HG03095 (cell line): ENCODE data around the gene ABHD12.

Source experiments
- ATAC-seq: cut with Tn5 transposase; IDR thresholded peaks from one replicate; pipeline ENCODE4 v1.9.1; 2021; ENCODE audit warnings: moderate library complexity; ENCODE audit not compliant: unreplicated experiment

ABHD12 gene

DNA sequence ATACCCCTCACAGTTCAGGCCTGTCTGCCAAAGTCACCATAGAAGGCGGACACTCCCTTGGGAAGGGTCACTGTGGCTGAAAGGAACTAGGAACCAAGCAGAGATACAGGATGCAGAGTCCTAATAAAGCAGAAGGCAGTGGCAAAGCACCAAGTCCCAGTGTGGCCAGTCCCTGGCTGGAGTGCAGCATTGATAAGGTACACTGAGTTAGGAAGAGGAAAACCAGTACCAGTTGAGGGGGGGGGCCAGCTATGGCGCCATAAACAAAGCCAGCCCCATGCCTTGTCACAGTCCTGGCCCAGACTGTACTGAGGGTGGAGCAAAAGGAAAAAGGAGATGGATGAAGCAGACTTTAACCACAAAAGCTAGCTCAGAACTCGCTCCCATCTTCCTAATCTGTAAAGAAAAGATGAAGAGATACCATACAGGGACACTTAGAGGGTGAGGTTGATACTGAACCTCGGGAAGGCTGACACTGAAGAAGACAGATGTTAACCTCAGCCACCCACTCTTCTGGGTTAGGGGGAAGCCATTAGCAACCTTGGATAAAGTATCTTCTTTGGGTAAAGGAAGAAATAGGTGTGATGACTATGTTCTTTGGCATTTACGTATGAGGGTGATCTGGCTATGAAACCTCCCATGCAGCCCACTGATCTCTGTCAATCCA, 7.8 kb downstream of the ABHD12 start:
- no peak for ATAC-seq

DNA sequence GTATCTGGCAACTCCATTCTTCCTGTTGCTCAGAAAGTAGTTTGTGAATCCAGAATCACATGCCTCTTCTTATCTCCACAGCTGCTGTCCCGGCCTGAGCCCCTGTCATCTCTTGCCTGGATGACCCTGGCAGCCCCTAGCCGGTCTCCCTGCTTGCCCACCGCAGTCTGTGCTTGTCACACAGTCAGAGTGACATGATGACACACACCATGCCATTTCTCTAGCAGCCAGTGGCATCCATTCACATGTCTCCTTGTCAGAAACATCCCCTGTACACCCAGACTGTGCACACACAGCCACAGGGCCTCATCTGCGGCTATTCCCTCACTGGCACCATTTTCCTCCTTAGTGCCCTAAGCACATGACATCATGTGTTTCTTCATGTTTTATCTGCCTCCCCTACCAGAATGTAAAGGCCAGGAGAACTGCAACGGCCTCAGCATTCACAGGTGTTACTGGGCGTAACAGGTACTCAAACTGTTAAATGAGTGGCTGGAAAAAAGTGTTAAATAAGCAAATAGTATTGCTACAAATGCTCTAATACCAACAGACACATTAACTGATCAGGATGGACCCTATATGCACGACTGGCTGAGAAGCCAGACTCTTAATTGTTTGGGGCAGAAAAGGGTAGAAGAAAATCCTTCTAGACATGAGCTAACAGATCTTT, 9.6 kb downstream of the ABHD12 start:
- no peak for ATAC-seq

DNA sequence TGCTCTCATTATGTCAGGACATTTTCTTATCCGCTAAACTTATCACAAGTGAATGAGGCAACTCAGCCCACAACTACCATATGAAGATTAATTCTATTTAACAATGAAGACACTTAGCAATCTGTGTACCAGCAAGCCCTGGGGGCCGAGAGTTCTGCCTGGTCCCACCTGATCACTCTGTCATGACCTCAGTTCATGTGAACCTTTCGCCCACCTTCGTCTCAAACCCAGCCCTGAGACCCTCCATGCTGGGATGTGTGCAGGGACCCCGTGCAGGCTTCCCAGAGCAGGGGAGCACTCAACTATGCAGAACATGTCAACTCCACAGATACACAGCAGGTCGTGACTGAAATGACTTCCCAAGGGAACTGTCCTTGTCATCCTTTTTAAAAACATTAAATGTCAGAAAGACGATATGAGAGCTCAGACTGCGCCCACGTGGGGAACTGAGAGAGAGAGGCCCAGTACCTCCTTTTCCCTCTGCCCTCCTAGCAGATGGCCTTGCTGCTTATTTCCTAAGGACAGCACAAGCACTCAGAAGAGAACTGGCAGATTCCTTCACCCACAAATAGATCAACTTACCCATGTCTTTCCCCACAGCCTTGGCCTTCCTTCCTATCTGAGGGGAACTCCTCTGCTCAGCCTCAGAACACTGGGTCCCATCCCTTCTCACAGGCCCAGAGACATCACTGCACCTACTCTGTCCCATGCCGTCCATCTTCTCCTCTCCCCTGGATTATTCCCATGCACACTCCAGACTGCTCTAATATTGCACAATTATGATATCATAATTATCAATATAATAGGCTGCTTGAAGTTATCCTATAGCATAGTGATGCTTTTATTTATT, 11.5 kb downstream of the ABHD12 start:
- ATAC-seq: no peak

DNA sequence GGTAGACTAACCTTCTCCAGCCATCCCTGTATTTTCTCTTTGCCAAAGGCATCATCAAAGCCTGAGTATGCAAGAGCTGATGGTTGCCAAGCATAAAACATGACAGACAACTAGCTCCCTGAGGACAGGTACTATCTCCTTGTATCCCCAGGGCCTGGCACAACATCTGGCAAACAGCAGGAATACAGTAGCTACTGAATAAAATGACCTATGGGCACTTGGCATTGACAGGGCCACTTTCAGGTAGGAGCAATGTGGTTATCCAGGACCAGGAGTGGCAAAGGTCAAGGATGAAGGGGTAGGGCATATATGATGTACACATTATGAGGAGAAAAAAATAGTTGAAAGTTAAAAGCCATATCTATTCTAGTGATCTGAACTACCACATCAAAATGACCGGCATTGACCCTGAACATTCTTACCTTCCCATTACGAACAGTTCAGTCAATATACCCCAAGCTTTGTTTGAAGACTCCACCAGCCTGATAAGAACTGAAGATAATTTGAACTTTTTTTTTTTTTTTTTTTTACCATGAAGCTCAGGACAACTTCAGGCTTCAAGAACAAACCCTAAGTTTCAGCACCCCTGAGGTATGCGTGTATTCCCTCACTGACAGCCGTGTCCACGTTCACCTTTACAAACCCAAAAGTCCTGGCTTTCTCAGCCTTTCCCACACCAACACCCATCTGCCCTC, 12.3 kb downstream of the ABHD12 start:
- ATAC-seq: no peak

DNA sequence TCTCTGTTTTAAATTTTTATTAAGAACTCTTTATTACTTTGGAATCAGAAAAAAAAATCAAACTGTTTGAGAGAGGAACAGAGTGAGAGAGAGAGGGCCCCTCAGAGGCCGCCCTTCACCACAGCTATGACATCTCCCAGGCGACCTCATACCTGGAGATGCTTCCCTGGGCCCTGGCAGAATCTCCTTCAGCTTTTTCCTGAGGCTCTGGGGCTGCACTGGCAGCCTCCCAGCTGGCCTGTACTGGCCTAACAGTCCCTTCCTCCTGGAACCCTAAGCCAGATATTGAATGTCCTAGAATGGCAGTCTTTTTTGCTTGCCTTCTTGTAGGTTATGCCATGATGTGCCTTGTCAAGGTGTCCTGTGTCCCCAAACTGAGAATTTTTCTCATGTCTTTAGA, 13.7 kb downstream of the ABHD12 start:
- no peak for ATAC-seq

DNA sequence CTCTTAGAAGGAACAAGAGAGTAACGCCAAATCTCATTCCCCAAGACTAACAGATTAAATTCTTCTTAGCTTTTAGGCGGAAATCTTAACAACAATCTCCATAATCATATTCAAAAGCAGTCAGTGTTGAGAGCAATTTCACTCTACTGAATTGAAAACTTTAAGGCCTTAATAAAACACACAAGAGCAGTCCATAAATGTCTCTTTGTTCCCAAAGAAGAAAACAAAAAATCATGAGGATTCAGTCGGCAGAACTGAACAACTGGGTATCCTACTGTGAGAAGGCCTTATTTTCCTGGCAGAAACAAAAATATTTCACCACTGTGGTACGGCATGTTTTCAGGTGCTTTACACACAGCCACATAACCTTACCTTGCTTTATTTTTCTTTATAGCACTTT, 14.4 kb downstream of the ABHD12 start:
- ATAC-seq: no peak

DNA sequence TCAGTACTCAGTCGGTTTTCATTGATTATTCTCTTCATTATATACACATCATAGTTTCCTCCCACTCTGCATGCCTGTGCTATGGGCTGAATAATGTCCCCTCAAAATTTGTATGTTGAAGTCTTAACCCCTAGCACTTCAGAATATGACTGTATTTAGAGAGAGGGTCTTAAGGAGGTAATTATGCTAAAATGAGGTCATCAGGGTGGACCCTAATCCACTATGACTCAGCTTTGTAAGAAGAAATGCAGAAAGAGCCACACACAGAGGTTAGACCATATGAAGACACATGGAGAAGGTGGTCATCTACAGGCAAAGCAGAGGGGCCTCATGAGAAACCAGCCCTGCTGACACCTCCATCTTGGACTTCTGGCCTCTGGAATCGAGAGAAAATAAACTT, 15.8 kb downstream of the ABHD12 start:
- no peak for ATAC-seq

DNA sequence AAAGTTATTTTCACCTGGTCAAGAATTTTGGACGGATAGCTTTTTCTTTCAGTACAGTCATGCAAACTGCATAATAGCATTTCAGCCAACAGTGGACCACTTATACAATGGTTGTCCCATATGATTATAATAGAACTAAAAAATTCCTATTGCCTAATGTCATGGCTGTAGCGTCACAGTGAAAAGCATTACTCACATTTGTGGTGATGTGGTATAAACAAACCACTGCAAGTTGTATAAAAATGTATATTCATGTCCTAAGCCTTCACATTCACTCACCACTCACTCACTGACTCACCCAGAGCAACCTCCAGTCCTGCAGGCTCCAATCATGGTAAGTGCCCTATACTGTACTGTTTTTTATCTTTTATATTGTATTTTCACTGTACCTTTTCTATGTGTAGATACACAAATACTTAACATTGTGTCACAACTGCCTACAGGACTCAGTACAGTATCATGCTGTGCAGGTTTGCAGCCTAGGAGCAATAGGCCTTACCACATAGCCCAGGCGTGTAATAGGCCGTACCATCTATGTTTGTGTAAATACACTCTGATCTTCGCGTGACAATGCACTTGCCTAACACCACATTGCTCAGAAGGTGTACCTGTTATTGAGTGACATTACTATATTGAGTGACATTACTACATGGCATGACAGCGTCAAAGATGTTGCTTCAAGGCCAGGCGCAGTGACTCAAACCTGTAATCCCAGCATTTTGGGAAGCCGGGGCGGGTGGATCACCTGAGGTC, 17.9 kb downstream of the ABHD12 start:
- no peak for ATAC-seq

DNA sequence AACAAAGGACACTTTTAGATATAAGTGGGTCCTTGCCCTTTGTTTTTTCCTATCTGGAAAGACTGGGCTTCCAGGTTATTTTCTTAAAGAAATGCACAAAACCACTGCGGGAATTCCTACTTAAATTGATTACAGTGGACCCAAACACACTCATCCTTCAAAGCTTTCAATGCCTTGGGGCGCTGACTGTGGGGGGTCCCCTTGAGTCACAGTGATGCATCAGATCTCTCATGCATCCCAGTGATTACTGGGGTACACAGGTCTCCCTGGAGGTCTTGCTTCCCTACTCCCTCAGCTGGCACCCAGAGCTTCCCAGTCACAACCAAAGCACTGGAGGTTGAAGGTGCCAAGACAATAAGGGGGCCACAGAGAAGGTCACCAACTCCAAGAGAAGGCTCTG, 20.7 kb downstream of the ABHD12 start:
- no peak for ATAC-seq

DNA sequence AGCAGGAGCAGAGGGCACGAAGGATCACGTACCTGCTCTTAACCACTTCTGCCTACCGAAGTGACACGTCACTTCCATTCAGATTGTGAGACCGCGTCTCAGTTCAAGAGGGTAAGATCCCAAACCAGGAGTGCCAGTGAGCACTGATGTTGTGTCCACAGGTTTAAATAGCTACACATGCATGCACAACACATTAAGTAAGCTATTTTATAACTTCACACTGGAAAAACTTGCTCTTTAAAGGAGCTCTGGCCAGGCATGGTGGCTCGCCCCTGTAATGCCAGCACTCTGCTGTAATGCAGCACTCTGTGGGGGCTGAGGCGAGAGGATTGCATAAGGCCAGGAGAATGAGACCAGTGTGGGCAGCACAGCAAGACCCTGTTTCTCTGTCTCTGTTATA, 21.1 kb downstream of the ABHD12 start:
- no peak for ATAC-seq

DNA sequence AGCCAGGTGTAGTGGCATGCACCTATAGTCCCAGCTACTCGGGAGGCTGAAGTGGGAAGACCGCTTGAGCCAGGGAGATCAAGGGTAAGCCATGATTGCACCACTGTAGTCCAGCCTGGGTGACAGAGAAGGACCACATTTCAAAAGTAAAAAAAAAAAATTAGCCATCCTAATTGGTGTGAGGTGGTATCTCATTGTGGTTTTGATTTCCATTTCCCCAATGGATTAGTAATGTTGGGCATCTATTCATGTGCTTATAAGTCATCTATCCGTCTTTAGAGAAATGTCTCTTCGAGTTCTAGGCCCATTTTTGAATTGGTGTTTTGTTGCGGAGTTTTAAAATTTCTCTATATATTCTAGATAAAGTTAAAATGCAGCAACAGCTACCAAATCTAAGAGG, 21.7 kb downstream of the ABHD12 start:
- ATAC-seq: no peak

DNA sequence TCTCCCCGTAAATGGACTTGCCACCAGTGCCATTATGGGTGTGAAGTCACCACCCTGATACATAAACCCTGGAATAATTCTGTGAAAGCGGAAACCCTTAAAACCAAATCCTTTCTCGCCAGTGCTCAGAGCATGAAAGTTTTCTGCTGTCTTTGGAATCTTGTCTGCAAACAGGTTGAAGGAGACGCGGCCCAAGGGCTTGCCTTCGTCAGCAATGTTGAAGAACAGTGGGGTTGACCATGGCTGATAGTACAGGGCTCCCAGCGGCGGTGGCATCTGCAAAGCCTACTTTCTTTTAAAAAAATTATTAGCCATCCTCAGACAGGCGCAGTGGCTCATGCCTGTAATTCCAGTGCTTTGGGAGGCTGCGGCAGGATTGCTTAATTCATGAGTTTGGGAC, 22.1 kb downstream of the ABHD12 start:
- ATAC-seq: no peak

DNA sequence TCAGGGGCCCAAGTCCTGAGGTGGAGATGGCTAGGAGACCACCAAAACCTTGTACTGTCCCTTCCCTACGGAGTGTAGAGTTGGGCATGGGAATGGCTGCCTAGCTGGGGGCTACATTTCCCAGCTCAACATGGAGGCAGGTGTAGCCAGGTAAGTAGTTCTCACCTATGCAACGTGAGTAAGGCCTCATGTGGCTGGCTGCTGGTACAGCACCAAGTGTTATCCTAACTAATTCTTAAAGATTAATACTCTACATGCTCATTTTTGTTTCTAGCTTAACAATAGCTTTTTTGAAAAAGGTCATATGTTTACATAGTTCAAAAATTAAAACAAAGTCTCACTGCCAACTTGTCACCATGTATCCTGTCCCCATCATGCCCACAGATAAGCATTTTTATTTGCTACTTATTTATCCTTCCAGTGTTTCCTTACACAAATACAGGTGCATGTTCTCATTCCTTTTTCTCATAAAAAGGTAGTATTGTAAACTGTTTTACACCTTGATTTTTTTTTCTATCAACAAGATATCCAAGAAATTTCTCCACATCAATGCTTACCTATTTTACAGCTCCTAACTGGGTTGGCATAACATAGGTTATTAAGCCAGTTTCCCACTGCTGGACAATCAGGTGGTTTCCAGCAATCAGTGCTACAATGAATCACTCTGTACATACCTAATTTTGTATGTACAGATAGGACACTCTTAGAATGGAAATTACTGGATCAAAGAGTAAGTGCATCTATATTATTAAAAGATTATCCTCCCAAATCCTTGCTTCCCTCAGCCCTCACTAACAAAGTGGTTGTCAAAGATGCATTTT, 25.5 kb downstream of the ABHD12 start:
- no peak for ATAC-seq

DNA sequence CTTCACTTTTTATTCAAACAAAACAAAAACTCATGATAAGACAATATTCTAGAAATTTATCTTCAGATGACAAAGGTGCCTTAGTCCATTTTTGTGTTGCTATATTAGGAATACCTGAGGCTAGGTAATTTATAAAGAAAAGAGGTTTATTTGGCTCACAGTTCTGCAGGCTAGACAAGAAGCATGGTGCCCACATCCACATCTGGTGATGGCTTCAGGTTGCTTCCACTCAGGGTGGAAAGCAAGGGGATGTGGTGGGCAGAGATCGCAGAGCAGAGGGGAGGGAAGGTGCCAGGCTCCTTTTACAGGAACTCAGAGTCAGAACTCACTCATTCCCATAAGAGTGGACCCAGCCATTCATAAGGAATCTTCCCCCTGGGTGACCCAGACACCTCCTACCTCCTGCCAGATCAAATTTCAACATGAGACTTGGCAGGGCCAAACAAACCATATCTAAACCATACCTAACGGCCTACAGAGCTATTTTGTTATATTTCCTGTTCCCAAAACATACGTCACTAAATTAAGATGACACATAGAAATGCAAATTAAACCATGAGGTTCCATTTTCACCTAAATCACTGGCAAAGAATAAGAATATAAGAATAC, 26.4 kb downstream of the ABHD12 start:
- ATAC-seq: no peak

DNA sequence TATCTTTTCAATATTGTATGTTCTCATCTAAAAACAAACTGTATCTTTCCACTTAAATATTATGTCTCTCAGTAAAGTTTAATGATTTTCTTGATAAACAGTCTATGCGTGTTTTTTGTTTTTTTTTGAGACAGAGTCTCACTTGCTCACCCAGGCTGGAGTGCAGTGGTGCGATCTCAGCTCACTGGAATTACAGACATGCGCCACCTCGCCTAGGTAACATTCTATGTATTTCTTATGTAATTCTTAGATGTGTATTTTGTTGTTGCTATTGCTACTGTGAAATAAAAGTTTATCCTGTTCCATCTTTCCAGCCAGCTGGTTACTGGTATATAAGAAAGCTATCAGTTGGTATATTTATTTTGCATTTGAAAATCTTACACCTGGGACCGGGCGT, 29.4 kb downstream of the ABHD12 start:
- no peak for ATAC-seq

DNA sequence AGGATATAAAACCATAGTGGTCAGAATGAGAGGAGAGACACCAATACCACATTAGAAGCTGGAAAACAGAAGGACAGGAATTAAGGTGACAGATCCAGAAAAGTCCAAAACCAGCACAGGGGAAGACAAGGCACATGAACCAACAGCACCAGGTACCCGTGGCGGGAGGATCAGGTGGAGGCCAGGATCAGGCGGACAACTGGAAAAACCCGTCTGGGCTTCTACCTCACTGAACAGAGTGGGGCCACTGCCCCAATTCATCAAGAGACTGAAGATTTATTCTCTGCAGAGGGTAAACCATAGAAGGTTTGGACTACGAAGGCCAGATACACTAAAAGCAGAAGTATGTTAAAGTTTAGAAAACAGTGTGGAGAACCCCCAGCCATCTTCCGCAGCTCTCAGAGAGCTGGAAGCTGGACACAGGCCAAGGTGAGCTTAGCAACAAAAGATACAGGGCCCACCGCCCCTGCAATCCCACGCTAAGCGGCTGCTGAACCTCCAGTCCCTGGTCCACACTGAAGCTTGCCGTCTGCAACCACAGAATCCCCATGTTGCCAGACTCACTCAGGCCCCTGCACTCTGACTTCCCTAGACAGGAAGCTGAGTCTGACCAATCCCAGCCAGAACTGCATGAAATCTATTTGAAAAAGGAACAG, 29.9 kb downstream of the ABHD12 start:
- ATAC-seq: no peak

DNA sequence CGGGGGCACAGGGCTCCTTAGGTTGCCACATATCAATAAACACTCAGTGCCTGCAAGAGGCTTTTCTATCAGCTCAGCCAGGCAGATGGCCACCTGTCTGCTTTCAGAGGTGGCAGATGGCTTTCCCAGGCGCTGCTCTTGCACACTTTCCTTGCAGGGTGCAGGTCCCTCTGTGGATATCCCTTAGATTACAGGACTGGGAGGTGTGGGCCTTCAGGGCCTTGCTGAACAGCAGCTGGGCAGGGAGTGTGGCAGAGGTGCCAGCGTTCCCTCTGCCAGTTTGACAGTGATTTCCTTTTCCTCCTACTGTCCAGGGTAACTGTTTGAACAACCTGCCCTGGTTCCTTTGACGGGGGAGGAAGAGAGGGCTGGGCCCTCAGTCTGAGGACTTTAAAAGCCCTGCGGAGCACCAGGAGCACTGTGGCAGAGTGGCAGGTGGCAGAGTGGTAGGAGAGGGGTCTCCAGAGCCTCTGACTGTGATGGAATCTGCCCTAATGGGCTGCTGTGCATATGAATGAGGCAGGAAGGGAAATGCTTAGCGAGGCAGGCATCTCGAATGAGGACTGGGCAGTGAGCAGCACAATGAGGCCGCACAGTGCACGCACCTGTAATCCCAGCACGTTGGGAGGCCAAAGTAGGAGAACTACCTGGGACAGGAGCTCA, 34.2 kb downstream of the ABHD12 start:
- ATAC-seq: no peak

DNA sequence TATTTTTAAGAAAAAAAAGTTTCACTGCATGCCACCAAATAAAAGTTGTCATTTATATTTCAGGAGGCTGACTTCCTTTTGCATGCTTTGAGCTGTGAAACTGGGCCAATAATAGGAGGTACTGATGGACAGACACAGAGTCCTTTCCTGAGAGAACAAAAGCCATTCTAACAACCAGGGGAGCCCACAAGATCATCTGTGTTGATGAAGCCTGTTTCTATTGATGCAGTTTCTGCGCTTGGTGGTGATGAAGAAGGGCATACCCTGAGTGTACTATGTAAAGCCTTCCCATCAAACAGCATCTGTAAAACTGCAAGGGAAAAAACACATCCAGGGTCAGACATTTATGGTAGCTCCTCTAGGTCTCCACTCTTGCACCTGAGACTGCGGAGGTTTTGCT, 34.8 kb downstream of the ABHD12 start:
- no peak for ATAC-seq
